Tibial nerve (tissue), 4 donors: ENCODE data around the gene DGKH. TPM values are rescaled to one million over a fixed set of nuclear protein-coding genes. Genes with fewer than 3 reads are reported as not detected.

ENCODE experiments used
- DNase-seq, 2 donors: peaks; one replicate each; pipeline ENCODE4 v3.0.0-alpha.2; 2019; ENCODE audit warnings: low spot score in 2 of 2
- H3K27ac ChIP-seq, 4 donors: fragments of 200-600 bp; sonication (generic) in 3 of 4; one replicate each; pipeline ENCODE4 v1.5.1; 2017 to 2019; ENCODE audit warnings: mild to moderate bottlenecking in 1 of 4
- H3K27me3 ChIP-seq, 2 donors: fragments of 200-600 bp; sonication (generic) in 1 of 2; one replicate each; pipeline versions ENCODE4 v1.5.1 to v1.6.0; 2017 to 2019
- H3K36me3 ChIP-seq, 3 donors: fragments of 200-600 bp; sonication (generic); one replicate each; pipeline ENCODE4 v1.5.1; 2018 to 2019
- H3K4me1 ChIP-seq, 4 donors: fragments of 200-600 bp; sonication (generic) in 3 of 4; one replicate each; pipeline ENCODE4 v1.5.1; 2017 to 2019
- H3K4me3 ChIP-seq, 4 donors: fragments of 200-600 bp; sonication (generic) in 3 of 4; one replicate each; pipeline ENCODE4 v1.5.1; 2017 to 2019; ENCODE audit warnings: mild to moderate bottlenecking in 1 of 4, moderate library complexity in 1 of 4
- H3K9me3 ChIP-seq, 4 donors: fragments of 200-600 bp; sonication (generic) in 3 of 4; one replicate each; pipeline ENCODE4 v1.5.1; 2017 to 2019
- CTCF ChIP-seq, 5 experiments: fragments of 200-600 bp in 3 of 5; fragments of 450-650 bp in 2 of 5; sonication (generic) in 3 of 5; IDR thresholded peaks; one replicate each; pipeline ENCODE4 v1.5.1; 2016 to 2019; ENCODE audit warnings: antibody characterized with exemption in 5 of 5, mild to moderate bottlenecking in 3 of 5, moderate library complexity in 2 of 5
- EP300 ChIP-seq, 2 donors: sonication (generic); formaldehyde crosslinking; IDR thresholded peaks; one replicate each; pipeline ENCODE4 v1.6.1; 2017; ENCODE audit warnings: antibody characterized with exemption in 2 of 2, mild to moderate bottlenecking in 1 of 2
- POLR2A ChIP-seq, 2 donors: fragments of 450-650 bp; IDR thresholded peaks; one replicate each; pipeline ENCODE4 v1.6.1; 2017; ENCODE audit warnings: antibody characterized with exemption in 2 of 2, mild to moderate bottlenecking in 2 of 2, moderate library complexity in 2 of 2
- WGBS, 2 donors: methylation state at CpG; one replicate each; pipeline ENCODE4 v1.1.5; 2018; 5-methylcytosine and 5-hydroxymethylcytosine counted together
- total RNA-seq, 4 donors: library from RNA; depleted of rRNA; stranded (reverse); fragments of >200 nt; gene quantifications; one replicate each; pipeline ENCODE4 v1.1.0, GENCODE V29; 2016

DGKH gene
- total RNA-seq, 4 donors from 2014 or later = 9.6 to 14.5 (median 12.3) TPM

GRCh38 chr13:42035905-42036521 lies 12.4 kb upstream of the DGKH start:
- no peak for DNase-seq
- TF ChIP-seq CTCF (IDR thresholded peaks at IDR 0.05) (no peak), POLR2A (IDR thresholded peaks at IDR 0.05) (no peak)
- H3K9me3 ChIP-seq = peaks cover 0 to 9% (median 0%) of the 10 kb centered on the region in 4 donors
- H3K36me3 ChIP-seq = no peaks in the 10 kb centered on the region
- H3K27me3 ChIP-seq = no peaks in the 10 kb centered on the region
- no peak overlapping the region for H3K27ac ChIP-seq
- no peak overlapping the region for H3K4me3 ChIP-seq
- H3K4me1 ChIP-seq = peaks cover 0 to 6% (median 0%) of the 10 kb centered on the region in 4 donors

GRCh38 chr13:42036711-42037110 lies 11.7 kb upstream of the DGKH start:
- TF ChIP-seq EP300 (IDR thresholded peaks at IDR 0.05) (no peak), CTCF (IDR thresholded peaks at IDR 0.05) (no peak), POLR2A (IDR thresholded peaks at IDR 0.05) (no peak)
- 94 to 96% methylated on average over 3 of the region's 3 CpGs for WGBS, 2 donors
- no peak overlapping the region for H3K27ac ChIP-seq
- H3K4me3 ChIP-seq = no peak overlapping the region
- H3K4me1 ChIP-seq = peaks cover 0 to 10% (median 2%) of the 10 kb centered on the region in 4 donors
- no peaks in the 10 kb centered on the region for H3K36me3 ChIP-seq
- DNase-seq = no peak
- H3K9me3 ChIP-seq = peaks cover 0 to 9% (median 0%) of the 10 kb centered on the region in 4 donors
- no peaks in the 10 kb centered on the region for H3K27me3 ChIP-seq

GRCh38 chr13:42038661-42039456 lies 9.6 kb upstream of the DGKH start:
- H3K9me3 ChIP-seq = peaks cover 0 to 9% (median 0%) of the 10 kb centered on the region in 4 donors
- peak overlapping the region in 1 of 4 donors; percentile 95 for H3K4me3 ChIP-seq
- no peak for DNase-seq
- peaks cover 0 to 17% (median 4%) of the 10 kb centered on the region in 4 donors for H3K4me1 ChIP-seq
- WGBS, 2 donors = 88 to 90% methylated on average over 19 of the region's 19 CpGs
- H3K27ac ChIP-seq = peak overlapping the region in 1 of 4 donors; percentile 98
- TF ChIP-seq POLR2A (IDR thresholded peaks at IDR 0.05) (no peak), CTCF (IDR thresholded peaks at IDR 0.05) (no peak), EP300 (IDR thresholded peaks at IDR 0.05) (no peak)
- no peaks in the 10 kb centered on the region for H3K36me3 ChIP-seq
- no peaks in the 10 kb centered on the region for H3K27me3 ChIP-seq

GRCh38 chr13:42039457-42039945 lies 8.9 kb upstream of the DGKH start:
- WGBS, 2 donors = 26 to 38% methylated on average over 14 of the region's 14 CpGs
- Histone ChIP-seq H3K9me3 (peaks cover 0 to 9% (median 0%) of the 10 kb centered on the region in 4 donors), H3K27me3 (no peaks in the 10 kb centered on the region), H3K27ac (peak overlapping the region; percentile 93 to 98 (median 95)), H3K36me3 (no peaks in the 10 kb centered on the region), H3K4me3 (peak overlapping the region; percentile 77 to 96 (median 96)), H3K4me1 (peaks cover 0 to 17% (median 4%) of the 10 kb centered on the region in 4 donors)
- peak in 1 of 2 donors; percentile 24 for DNase-seq
- no peak for TF ChIP-seq POLR2A (IDR thresholded peaks at IDR 0.05)
- TF ChIP-seq CTCF (IDR thresholded peaks at IDR 0.05) = no peak
